ENCODE measurements around the gene MARCKSL1.

MARCKSL1 gene

DNA sequence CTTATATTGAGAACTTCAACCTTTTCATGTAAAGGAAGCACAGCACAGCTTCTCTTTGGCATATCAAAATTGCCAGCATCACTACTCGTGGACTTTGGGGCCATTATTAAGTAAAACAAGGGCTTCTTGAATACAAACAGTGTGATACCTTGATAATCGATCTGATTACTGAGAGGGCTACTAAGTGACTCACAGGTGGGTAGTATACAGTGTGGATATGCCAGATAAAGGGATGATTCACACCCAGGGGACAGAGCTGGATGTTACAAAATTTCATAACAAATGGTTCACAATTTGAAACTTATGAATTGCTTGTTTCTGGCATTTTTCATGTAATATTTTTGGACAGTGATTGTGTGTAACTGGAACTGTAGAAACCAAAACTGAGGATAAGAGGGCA lies 28.7 kb downstream of the MARCKSL1 start:
- Histone ChIP-seq H3K18ac (ENCODE audit: low read length) (no peak overlapping the region), H2BK12ac (ENCODE audit: low read length) (no peak overlapping the region), H3K4me3 (ENCODE audit: low read depth, low read length) (no peak overlapping the region), H3K27me3 (ENCODE audit: insufficient read depth, low read length) (no peaks in the 10 kb centered on the region), H4K91ac (ENCODE audit: low read depth, low read length) (no peak overlapping the region), H3K14ac (ENCODE audit: low read length) (no peak overlapping the region), H3K23ac (ENCODE audit: low read length) (no peak overlapping the region), H3K4ac (ENCODE audit: low read depth, low read length) (no peak overlapping the region), H2BK120ac (ENCODE audit: insufficient read depth, low read length, poor library complexity) (no peak overlapping the region), H3K79me1 (ENCODE audit: low read length) (no peaks in the 10 kb centered on the region), H3K79me2 (ENCODE audit: control insufficient read depth, insufficient read depth, low read length, poor library complexity) (no peaks in the 10 kb centered on the region), H4K8ac (ENCODE audit: low read depth, low read length) (no peak overlapping the region), H3K4me1 (ENCODE audit: control insufficient read depth in 1 of 2, insufficient read depth in 2 of 2, low read length in 2 of 2) (no peaks in the 10 kb centered on the region), H4K12ac (ENCODE audit: low read depth, low read length) (no peak overlapping the region), H3K4me2 (ENCODE audit: low read length) (no peak overlapping the region), H2BK5ac (ENCODE audit: low read depth, low read length, poor library complexity) (no peak overlapping the region), H3K36me3 (ENCODE audit: control insufficient read depth in 1 of 2, insufficient read depth in 2 of 2, low read length in 2 of 2) (peaks cover 14 to 23% of the 10 kb centered on the region in 2 experiments), H3K27ac (ENCODE audit: low read depth, low read length) (no peak overlapping the region), H3K9ac (ENCODE audit: low read length) (no peak overlapping the region), H2AFZ (ENCODE audit: insufficient read depth, low read length, poor library complexity) (no peak overlapping the region), H2AK5ac (ENCODE audit: low read length) (no peak overlapping the region), H3K9me3 (ENCODE audit: insufficient read depth, low read depth, low read length) (no peaks in the 10 kb centered on the region)
- DNase-seq = peak in 1 of 2 donors; percentile 44
- WGBS (ENCODE audit: extremely low coverage, insufficient coverage, insufficient read length) = no CpG with 5 or more reads among the region's 2 CpGs

DNA sequence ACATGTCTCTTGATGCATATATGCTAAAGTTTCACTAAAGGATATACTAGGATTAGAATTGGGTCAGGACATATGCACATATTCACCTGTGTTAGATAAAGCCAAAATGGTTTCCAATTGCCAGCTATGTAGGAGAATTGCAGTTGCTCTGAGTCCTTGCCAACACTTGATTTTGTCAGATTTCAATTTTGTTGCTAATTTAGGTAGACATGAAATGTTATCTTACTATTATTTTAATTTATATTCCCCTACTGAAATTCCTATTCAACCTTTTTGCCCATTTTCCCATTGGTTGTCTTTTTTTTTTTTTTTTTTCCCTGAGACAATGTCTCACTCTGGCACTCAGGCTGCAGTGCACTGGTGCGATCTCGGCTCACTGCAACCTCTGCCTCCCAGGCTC lies 30.7 kb downstream of the MARCKSL1 start:
- Histone ChIP-seq H3K36me3 (ENCODE audit: control insufficient read depth in 1 of 2, insufficient read depth in 2 of 2, low read length in 2 of 2) (peaks cover 14 to 23% of the 10 kb centered on the region in 2 experiments), H3K18ac (ENCODE audit: low read length) (no peak overlapping the region), H3K79me2 (ENCODE audit: control insufficient read depth, insufficient read depth, low read length, poor library complexity) (no peaks in the 10 kb centered on the region), H4K12ac (ENCODE audit: low read depth, low read length) (no peak overlapping the region), H3K14ac (ENCODE audit: low read length) (no peak overlapping the region), H3K23ac (ENCODE audit: low read length) (no peak overlapping the region), H3K79me1 (ENCODE audit: low read length) (no peaks in the 10 kb centered on the region), H3K27ac (ENCODE audit: low read depth, low read length) (no peak overlapping the region), H2BK5ac (ENCODE audit: low read depth, low read length, poor library complexity) (no peak overlapping the region), H2BK12ac (ENCODE audit: low read length) (no peak overlapping the region), H4K8ac (ENCODE audit: low read depth, low read length) (no peak overlapping the region), H3K9ac (ENCODE audit: low read length) (no peak overlapping the region), H3K4me3 (ENCODE audit: low read depth, low read length) (no peak overlapping the region), H2BK120ac (ENCODE audit: insufficient read depth, low read length, poor library complexity) (no peak overlapping the region), H3K9me3 (ENCODE audit: insufficient read depth, low read depth, low read length) (no peaks in the 10 kb centered on the region), H4K91ac (ENCODE audit: low read depth, low read length) (no peak overlapping the region), H3K4me1 (ENCODE audit: control insufficient read depth in 1 of 2, insufficient read depth in 2 of 2, low read length in 2 of 2) (no peaks in the 10 kb centered on the region), H2AK5ac (ENCODE audit: low read length) (no peak overlapping the region), H3K4me2 (ENCODE audit: low read length) (no peak overlapping the region), H3K4ac (ENCODE audit: low read depth, low read length) (no peak overlapping the region), H2AFZ (ENCODE audit: insufficient read depth, low read length, poor library complexity) (no peak overlapping the region), H3K27me3 (ENCODE audit: insufficient read depth, low read length) (no peaks in the 10 kb centered on the region)
- DNase-seq = no peak
- WGBS (ENCODE audit: extremely low coverage, insufficient coverage, insufficient read length) = no CpG with 5 or more reads among the region's 2 CpGs

DNA sequence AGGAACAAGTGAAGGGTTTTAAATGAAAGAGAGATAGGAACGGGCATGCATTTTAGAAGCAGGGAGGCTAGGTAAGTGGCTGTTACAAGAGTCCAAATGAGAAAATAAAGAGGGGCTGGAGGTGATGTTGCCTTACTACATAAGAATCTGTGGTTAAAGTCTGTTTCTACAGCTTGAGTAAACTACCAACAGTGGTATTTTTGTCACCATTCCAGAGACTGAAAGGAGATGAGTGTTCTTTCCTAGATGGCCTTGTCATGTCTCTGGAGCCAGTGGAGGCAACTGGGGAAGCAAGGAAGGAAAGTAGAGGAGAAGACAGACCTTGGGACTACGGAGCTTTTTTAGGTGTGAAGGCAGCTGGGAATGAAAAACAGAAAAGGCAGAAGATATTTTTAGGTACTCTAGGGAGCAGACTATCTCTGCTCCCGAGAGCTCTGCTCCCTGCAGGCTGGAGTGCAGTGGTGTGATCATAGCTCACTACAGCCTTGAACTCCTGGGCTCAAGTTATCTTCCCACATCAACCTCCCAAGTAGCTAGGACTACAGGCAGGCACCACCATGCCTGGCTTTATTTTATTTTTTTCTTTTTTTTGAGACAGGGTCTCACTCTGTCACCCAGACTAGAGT lies 31.9 kb downstream of the MARCKSL1 start:
- no CpG with 5 or more reads among the region's 3 CpGs for WGBS (ENCODE audit: extremely low coverage, insufficient coverage, insufficient read length)
- Histone ChIP-seq H3K23ac (ENCODE audit: low read length) (no peak overlapping the region), H3K4me3 (ENCODE audit: low read depth, low read length) (no peak overlapping the region), H3K79me2 (ENCODE audit: control insufficient read depth, insufficient read depth, low read length, poor library complexity) (no peaks in the 10 kb centered on the region), H3K27ac (ENCODE audit: low read depth, low read length) (no peak overlapping the region), H3K4me1 (ENCODE audit: control insufficient read depth in 1 of 2, insufficient read depth in 2 of 2, low read length in 2 of 2) (no peaks in the 10 kb centered on the region), H2BK12ac (ENCODE audit: low read length) (no peak overlapping the region), H2AK5ac (ENCODE audit: low read length) (no peak overlapping the region), H4K8ac (ENCODE audit: low read depth, low read length) (no peak overlapping the region), H3K18ac (ENCODE audit: low read length) (no peak overlapping the region), H3K36me3 (ENCODE audit: control insufficient read depth in 1 of 2, insufficient read depth in 2 of 2, low read length in 2 of 2) (peaks cover 14 to 23% of the 10 kb centered on the region in 2 experiments), H2BK120ac (ENCODE audit: insufficient read depth, low read length, poor library complexity) (no peak overlapping the region), H2AFZ (ENCODE audit: insufficient read depth, low read length, poor library complexity) (no peak overlapping the region), H3K4me2 (ENCODE audit: low read length) (no peak overlapping the region), H3K9me3 (ENCODE audit: insufficient read depth, low read depth, low read length) (no peaks in the 10 kb centered on the region), H3K14ac (ENCODE audit: low read length) (no peak overlapping the region), H3K4ac (ENCODE audit: low read depth, low read length) (no peak overlapping the region), H4K91ac (ENCODE audit: low read depth, low read length) (no peak overlapping the region), H3K79me1 (ENCODE audit: low read length) (no peaks in the 10 kb centered on the region), H2BK5ac (ENCODE audit: low read depth, low read length, poor library complexity) (no peak overlapping the region), H3K9ac (ENCODE audit: low read length) (no peak overlapping the region), H4K12ac (ENCODE audit: low read depth, low read length) (no peak overlapping the region), H3K27me3 (ENCODE audit: insufficient read depth, low read length) (no peaks in the 10 kb centered on the region)
- DNase-seq = no peak

DNA sequence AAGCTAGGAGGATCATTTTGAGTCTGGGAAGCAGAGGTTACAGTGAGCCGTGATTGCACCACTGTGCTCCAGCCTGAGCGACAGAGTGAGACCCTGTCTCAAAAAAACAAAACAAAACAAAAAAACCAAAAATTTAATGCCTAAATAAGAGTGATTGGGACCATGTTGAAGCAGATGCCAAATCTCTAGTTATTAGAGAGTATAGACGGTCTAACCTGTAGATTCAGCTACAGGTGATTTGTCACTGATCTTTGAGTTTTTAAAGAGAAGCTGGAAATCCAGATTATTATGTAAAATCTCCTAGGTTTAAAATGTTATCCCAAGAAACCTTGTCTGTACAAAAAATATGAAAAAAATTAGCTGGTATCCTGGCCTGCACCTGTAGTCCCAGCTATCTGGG lies 32.7 kb downstream of the MARCKSL1 start:
- Histone ChIP-seq H2AFZ (ENCODE audit: insufficient read depth, low read length, poor library complexity) (no peak overlapping the region), H3K79me2 (ENCODE audit: control insufficient read depth, insufficient read depth, low read length, poor library complexity) (no peaks in the 10 kb centered on the region), H3K79me1 (ENCODE audit: low read length) (no peaks in the 10 kb centered on the region), H4K12ac (ENCODE audit: low read depth, low read length) (no peak overlapping the region), H3K14ac (ENCODE audit: low read length) (no peak overlapping the region), H3K4me2 (ENCODE audit: low read length) (no peak overlapping the region), H4K8ac (ENCODE audit: low read depth, low read length) (no peak overlapping the region), H2BK120ac (ENCODE audit: insufficient read depth, low read length, poor library complexity) (no peak overlapping the region), H3K27ac (ENCODE audit: low read depth, low read length) (no peak overlapping the region), H4K91ac (ENCODE audit: low read depth, low read length) (no peak overlapping the region), H3K4ac (ENCODE audit: low read depth, low read length) (no peak overlapping the region), H3K27me3 (ENCODE audit: insufficient read depth, low read length) (no peaks in the 10 kb centered on the region), H3K4me3 (ENCODE audit: low read depth, low read length) (no peak overlapping the region), H2BK5ac (ENCODE audit: low read depth, low read length, poor library complexity) (no peak overlapping the region), H3K36me3 (ENCODE audit: control insufficient read depth in 1 of 2, insufficient read depth in 2 of 2, low read length in 2 of 2) (peaks cover 14 to 23% of the 10 kb centered on the region in 2 experiments), H3K9ac (ENCODE audit: low read length) (no peak overlapping the region), H2BK12ac (ENCODE audit: low read length) (no peak overlapping the region), H3K18ac (ENCODE audit: low read length) (no peak overlapping the region), H3K9me3 (ENCODE audit: insufficient read depth, low read depth, low read length) (no peaks in the 10 kb centered on the region), H2AK5ac (ENCODE audit: low read length) (no peak overlapping the region), H3K23ac (ENCODE audit: low read length) (no peak overlapping the region), H3K4me1 (ENCODE audit: control insufficient read depth in 1 of 2, insufficient read depth in 2 of 2, low read length in 2 of 2) (no peaks in the 10 kb centered on the region)
- DNase-seq = no peak
- WGBS (ENCODE audit: extremely low coverage, insufficient coverage, insufficient read length) = no CpG with 5 or more reads among the region's 3 CpGs
